HL-60 (cell line): ENCODE results near the gene SNX5.

Source experiments
- DNase-seq, 2 experiments: peaks; one replicate each; pipeline ENCODE4 v3.0.0-alpha.2; 2010 to 2020; ENCODE audit warnings: low read depth in 1 of 2, low spot score in 1 of 2
- H3K27ac ChIP-seq: fragments of 250-450 bp; sonication (Bioruptor Pico); replicated peaks from 2 replicates; pipeline ENCODE4 v1.5.1; 2020; ENCODE audit warnings: mild to moderate bottlenecking, moderate library complexity
- H3K27me3 ChIP-seq: fragments of 250-450 bp; sonication (Bioruptor Pico); 2 replicates; pipeline ENCODE4 v1.5.1; 2021; ENCODE audit warnings: mild to moderate bottlenecking, moderate library complexity; ENCODE audit not compliant: insufficient read depth, poor library complexity, severe bottlenecking
- H3K4me3 ChIP-seq: replicated peaks from 2 replicates; pipeline ENCODE4 v1.5.1; 2011; ENCODE audit warnings: mild to moderate bottlenecking, control low read depth, low read length; ENCODE audit not compliant: insufficient read depth
- CTCF ChIP-seq: IDR thresholded peaks from one replicate; pipeline ENCODE4 v1.5.1; 2011; ENCODE audit warnings: low read length, control low read depth, inconsistent platforms; ENCODE audit not compliant: insufficient read depth
- GABPA ChIP-seq: IDR thresholded peaks from 2 replicates; pipeline ENCODE4 v1.6.1; 2012; ENCODE audit warnings: low read depth
- POLR2AphosphoS5 ChIP-seq: IDR thresholded peaks from 2 replicates; pipeline ENCODE4 v1.6.1; 2012; ENCODE audit warnings: low read depth
- REST ChIP-seq: IDR thresholded peaks from 2 replicates; pipeline ENCODE4 v1.6.1; 2012; ENCODE audit warnings: low read depth; ENCODE audit not compliant: insufficient replicate concordance
- SPI1 ChIP-seq: IDR thresholded peaks from 2 replicates; pipeline ENCODE4 v1.6.1; 2012; ENCODE audit warnings: low read depth, mild to moderate bottlenecking, borderline replicate concordance

The SNX5 gene

GRCh38 chr20:17925141-17925939, 43.3 kb downstream of the SNX5 start:
- Histone ChIP-seq H3K27ac (no peak overlapping the region), H3K4me3 (no peak overlapping the region), H3K27me3 (no peaks in the 10 kb centered on the region)
- DNase-seq: no peak
- TF ChIP-seq GABPA (no peak), POLR2AphosphoS5 (no peak), SPI1 (no peak), REST (no peak), CTCF (no peak)

- no peak for TF ChIP-seq GABPA
- no peak for TF ChIP-seq POLR2AphosphoS5
- TF ChIP-seq CTCF: no peak
- TF ChIP-seq SPI1: no peak
- no peak for TF ChIP-seq REST
- no peak for DNase-seq
- Histone ChIP-seq H3K27me3 (no peaks in the 10 kb centered on the region), H3K27ac (no peak overlapping the region), H3K4me3 (no peak overlapping the region)
Observed at GRCh38 chr20:17921774-17922173, 46.8 kb downstream of the SNX5 start.

- H3K27ac ChIP-seq: no peak overlapping the region
- DNase-seq: no peak
- no peak for TF ChIP-seq SPI1
- TF ChIP-seq POLR2AphosphoS5: no peak
- no peak for TF ChIP-seq CTCF
- TF ChIP-seq REST: no peak
- no peak for TF ChIP-seq GABPA
- H3K4me3 ChIP-seq: no peak overlapping the region
- no peaks in the 10 kb centered on the region for H3K27me3 ChIP-seq
Observed at GRCh38 chr20:17919149-17919548, 49.4 kb downstream of the SNX5 start.
